Stimulated activated naive CD8-positive, alpha-beta T cell treated with anti-CD3 and anti-CD28 coated beads, Interleukin-15, amount 100 ng/mL, for 72 hours (primary cell): ENCODE results near the gene L1CAM.

Experiments
- ATAC-seq: fragments of 150-1000 bp; cut with Tn5 transposase; 2 replicates; pipeline ENCODE4 v1.10.0; 2021; ENCODE audit warnings: mild to moderate bottlenecking, moderate library complexity
- DNase-seq, 2 donors: peaks; one replicate each; pipeline ENCODE4 v3.0.0; 2021 to 2022
- H3K27ac Mint-ChIP-seq, 2 donors: one replicate each; pipeline ENCODE4 v1.8.0; 2022; ENCODE audit warnings: mild to moderate bottlenecking in 2 of 2, mixed read lengths in 2 of 2, moderate library complexity in 2 of 2
- H3K27me3 Mint-ChIP-seq: one replicate; pipeline ENCODE4 v1.8.0; 2022; ENCODE audit warnings: mixed read lengths
- H3K4me1 Mint-ChIP-seq: one replicate; pipeline ENCODE4 v1.8.0; 2022; ENCODE audit warnings: mild to moderate bottlenecking, mixed read lengths
- H3K4me3 Mint-ChIP-seq, 2 donors: one replicate each; pipeline ENCODE4 v1.8.0; 2022; ENCODE audit warnings: mild to moderate bottlenecking in 2 of 2, mixed read lengths in 2 of 2, moderate library complexity in 1 of 2
- H3K9me3 Mint-ChIP-seq, 2 donors: one replicate each; pipeline ENCODE4 v1.8.0; 2022; ENCODE audit warnings: mixed read lengths in 2 of 2

The L1CAM gene

GRCh38 chrX:153851981-153852380, 34.0 kb downstream of the L1CAM start:
- Mint-ChIP-seq H3K4me3 (no peak overlapping the region), H3K27ac (no peak overlapping the region), H3K9me3 (no peaks in the 10 kb centered on the region), H3K27me3 (peaks cover 15% of the 10 kb centered on the region), H3K4me1 (peaks cover 4% of the 10 kb centered on the region)
- ATAC-seq (no peak), DNase-seq (no peak)

- Mint-ChIP-seq H3K4me3 (no peak overlapping the region), H3K27ac (no peak overlapping the region), H3K27me3 (peaks cover 14% of the 10 kb centered on the region), H3K9me3 (no peaks in the 10 kb centered on the region), H3K4me1 (no peaks in the 10 kb centered on the region)
- no peak for DNase-seq
- ATAC-seq, result no peak
Measured at GRCh38 chrX:153848325-153848724, 37.6 kb downstream of the L1CAM start.

GRCh38 chrX:153845842-153846241, 40.1 kb downstream of the L1CAM start:
- H3K4me3 Mint-ChIP-seq, result no peak overlapping the region
- H3K27me3 Mint-ChIP-seq, result peaks cover 10% of the 10 kb centered on the region
- no peaks in the 10 kb centered on the region for H3K4me1 Mint-ChIP-seq
- no peaks in the 10 kb centered on the region for H3K9me3 Mint-ChIP-seq
- ATAC-seq (no peak), DNase-seq (no peak)
- no peak overlapping the region for H3K27ac Mint-ChIP-seq

- H3K27me3 Mint-ChIP-seq, result peaks cover 10% of the 10 kb centered on the region
- no peak for ATAC-seq
- no peak overlapping the region for H3K27ac Mint-ChIP-seq
- no peaks in the 10 kb centered on the region for H3K4me1 Mint-ChIP-seq
- no peak overlapping the region for H3K4me3 Mint-ChIP-seq
- H3K9me3 Mint-ChIP-seq, result no peaks in the 10 kb centered on the region
- no peak for DNase-seq
Measured at GRCh38 chrX:153845195-153845594, 40.8 kb downstream of the L1CAM start.

GRCh38 chrX:153844509-153845082, 41.4 kb downstream of the L1CAM start:
- Mint-ChIP-seq H3K27me3 (peaks cover 10% of the 10 kb centered on the region), H3K9me3 (no peaks in the 10 kb centered on the region), H3K4me1 (no peaks in the 10 kb centered on the region), H3K4me3 (no peak overlapping the region), H3K27ac (no peak overlapping the region)
- ATAC-seq, result no peak
- no peak for DNase-seq

GRCh38 chrX:153836921-153837320, 49.1 kb downstream of the L1CAM start:
- DNase-seq (no peak), ATAC-seq (no peak)
- H3K4me1 Mint-ChIP-seq, result no peaks in the 10 kb centered on the region
- peaks cover 13% of the 10 kb centered on the region for H3K27me3 Mint-ChIP-seq
- no peak overlapping the region for H3K27ac Mint-ChIP-seq
- H3K4me3 Mint-ChIP-seq, result no peak overlapping the region
- no peaks in the 10 kb centered on the region for H3K9me3 Mint-ChIP-seq

- H3K9me3 Mint-ChIP-seq, result no peaks in the 10 kb centered on the region
- H3K4me1 Mint-ChIP-seq, result peaks cover 5% of the 10 kb centered on the region
- DNase-seq (no peak), ATAC-seq (no peak)
- H3K27me3 Mint-ChIP-seq, result peaks cover 40% of the 10 kb centered on the region
- H3K4me3 Mint-ChIP-seq, result no peak overlapping the region
- no peak overlapping the region for H3K27ac Mint-ChIP-seq
Measured at GRCh38 chrX:153832728-153833127, 53.2 kb downstream of the L1CAM start.

- peaks cover 5% of the 10 kb centered on the region for H3K4me1 Mint-ChIP-seq
- ATAC-seq (no peak), DNase-seq (no peak)
- H3K27me3 Mint-ChIP-seq, result peaks cover 41% of the 10 kb centered on the region
- H3K27ac Mint-ChIP-seq, result no peak overlapping the region
- H3K4me3 Mint-ChIP-seq, result peak overlapping the region; percentile 37 to 41
- no peaks in the 10 kb centered on the region for H3K9me3 Mint-ChIP-seq
Measured at GRCh38 chrX:153831429-153832150, 54.4 kb downstream of the L1CAM start.

GRCh38 chrX:153830640-153831428, 55.1 kb downstream of the L1CAM start:
- H3K27ac Mint-ChIP-seq, result no peak overlapping the region
- no peak overlapping the region for H3K4me3 Mint-ChIP-seq
- DNase-seq, result no peak
- ATAC-seq, result peak; percentile 29
- H3K27me3 Mint-ChIP-seq, result peaks cover 41% of the 10 kb centered on the region
- no peaks in the 10 kb centered on the region for H3K9me3 Mint-ChIP-seq
- peaks cover 5% of the 10 kb centered on the region for H3K4me1 Mint-ChIP-seq

- peak within 1 kb of the TSS; percentile 51 for H3K4me3 Mint-ChIP-seq
- peak; percentile 62 for ATAC-seq
- no peak for DNase-seq
Measured at GRCh38 chrX:153829799-153830639, 56.0 kb downstream of the L1CAM start, which contains the start of gene PDZD4. Gene PDZD4 (minus strand): TSS chrX:153830544. CDS start chrX:153830298, 246 bp downstream.

GRCh38 chrX:153829549-153829798, 56.5 kb downstream of the L1CAM start:
- H3K4me1 Mint-ChIP-seq, result peaks cover 5% of the 10 kb centered on the region
- H3K27ac Mint-ChIP-seq, result no peak overlapping the region
- peak overlapping the region in 1 of 2 donors; percentile 26 for H3K4me3 Mint-ChIP-seq
- H3K9me3 Mint-ChIP-seq, result no peaks in the 10 kb centered on the region
- ATAC-seq, result no peak
- peaks cover 41% of the 10 kb centered on the region for H3K27me3 Mint-ChIP-seq
- DNase-seq, result no peak

More at GRCh38 chrX:153829799-153830639, 56.0 kb downstream of the L1CAM start, which contains the start of gene PDZD4:
- peaks cover 41% of the 10 kb centered on the region for H3K27me3 Mint-ChIP-seq
- H3K9me3 Mint-ChIP-seq, result no peaks in the 10 kb centered on the region
- H3K27ac Mint-ChIP-seq, result no peak within 1 kb of the TSS
- H3K4me1 Mint-ChIP-seq, result peaks cover 5% of the 10 kb centered on the region

- peak overlapping the region in 1 of 2 donors; percentile 26 for H3K4me3 Mint-ChIP-seq
- no peak for DNase-seq
- H3K27me3 Mint-ChIP-seq, result peaks cover 41% of the 10 kb centered on the region
- H3K9me3 Mint-ChIP-seq, result no peaks in the 10 kb centered on the region
- peak; percentile 36 for ATAC-seq
- H3K27ac Mint-ChIP-seq, result no peak overlapping the region
- H3K4me1 Mint-ChIP-seq, result peaks cover 5% of the 10 kb centered on the region
Measured at GRCh38 chrX:153828723-153829548, 57.0 kb downstream of the L1CAM start.

- Mint-ChIP-seq H3K4me1 (peaks cover 5% of the 10 kb centered on the region), H3K4me3 (no peak overlapping the region), H3K27ac (no peak overlapping the region), H3K27me3 (peaks cover 41% of the 10 kb centered on the region), H3K9me3 (no peaks in the 10 kb centered on the region)
- no peak for ATAC-seq
- DNase-seq, result no peak
Measured at GRCh38 chrX:153828308-153828707, 57.7 kb downstream of the L1CAM start.

- H3K27ac Mint-ChIP-seq, result no peak overlapping the region
- no peak overlapping the region for H3K4me3 Mint-ChIP-seq
Measured at GRCh38 chrX:153827903-153828302, 58.1 kb downstream of the L1CAM start.

GRCh38 chrX:153827016-153827415, 59.0 kb downstream of the L1CAM start:
- peaks cover 14% of the 10 kb centered on the region for H3K4me1 Mint-ChIP-seq
- H3K27me3 Mint-ChIP-seq, result peaks cover 29% of the 10 kb centered on the region
- H3K9me3 Mint-ChIP-seq, result no peaks in the 10 kb centered on the region
- no peak for ATAC-seq
- no peak for DNase-seq
- no peak overlapping the region for H3K4me3 Mint-ChIP-seq
- no peak overlapping the region for H3K27ac Mint-ChIP-seq

More at GRCh38 chrX:153827903-153828302, 58.1 kb downstream of the L1CAM start:
- Mint-ChIP-seq H3K27me3 (peaks cover 37% of the 10 kb centered on the region), H3K9me3 (no peaks in the 10 kb centered on the region), H3K4me1 (peaks cover 5% of the 10 kb centered on the region)
- DNase-seq, result no peak
- no peak for ATAC-seq
